Lower leg skin (tissue), 3 donors: ENCODE data around the gene QSOX1.

ENCODE experiments used
- POLR2A ChIP-seq, 2 donors: fragments of 450-650 bp; IDR thresholded peaks; one replicate each; pipeline ENCODE4 v1.6.1; 2016 to 2017; ENCODE audit warnings: antibody characterized with exemption in 2 of 2, mild to moderate bottlenecking in 1 of 2, moderate library complexity in 1 of 2
- TF ChIP-seq, protein P1 (sequence below), 3 donors: fragments of 450-650 bp; IDR thresholded peaks; one replicate each; pipeline ENCODE4 v1.5.1; 2016; ENCODE audit warnings: antibody characterized with exemption in 3 of 3, mild to moderate bottlenecking in 3 of 3, moderate library complexity in 2 of 3

DNA sequence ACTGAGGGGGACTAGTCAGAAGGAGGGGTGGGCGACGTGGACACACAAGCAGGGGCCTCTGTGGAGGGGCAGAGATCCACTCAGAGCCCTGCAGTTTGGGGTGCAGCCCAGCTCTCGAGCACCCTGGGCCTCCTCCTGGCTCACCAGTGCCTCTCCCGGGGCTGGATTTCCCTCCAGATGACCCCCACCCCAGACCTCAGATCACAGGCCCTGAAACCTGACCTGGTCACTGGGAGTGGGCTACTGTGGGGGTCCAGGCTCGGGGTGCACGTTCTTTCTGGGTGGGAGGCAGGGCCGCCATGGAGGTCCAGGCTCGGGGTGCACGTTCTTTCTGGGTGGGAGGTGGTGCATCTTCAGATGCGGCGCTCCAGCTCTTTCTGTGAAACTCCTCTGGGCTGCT lies 65.1 kb downstream of the QSOX1 start:
- TF ChIP-seq, protein P1, sequence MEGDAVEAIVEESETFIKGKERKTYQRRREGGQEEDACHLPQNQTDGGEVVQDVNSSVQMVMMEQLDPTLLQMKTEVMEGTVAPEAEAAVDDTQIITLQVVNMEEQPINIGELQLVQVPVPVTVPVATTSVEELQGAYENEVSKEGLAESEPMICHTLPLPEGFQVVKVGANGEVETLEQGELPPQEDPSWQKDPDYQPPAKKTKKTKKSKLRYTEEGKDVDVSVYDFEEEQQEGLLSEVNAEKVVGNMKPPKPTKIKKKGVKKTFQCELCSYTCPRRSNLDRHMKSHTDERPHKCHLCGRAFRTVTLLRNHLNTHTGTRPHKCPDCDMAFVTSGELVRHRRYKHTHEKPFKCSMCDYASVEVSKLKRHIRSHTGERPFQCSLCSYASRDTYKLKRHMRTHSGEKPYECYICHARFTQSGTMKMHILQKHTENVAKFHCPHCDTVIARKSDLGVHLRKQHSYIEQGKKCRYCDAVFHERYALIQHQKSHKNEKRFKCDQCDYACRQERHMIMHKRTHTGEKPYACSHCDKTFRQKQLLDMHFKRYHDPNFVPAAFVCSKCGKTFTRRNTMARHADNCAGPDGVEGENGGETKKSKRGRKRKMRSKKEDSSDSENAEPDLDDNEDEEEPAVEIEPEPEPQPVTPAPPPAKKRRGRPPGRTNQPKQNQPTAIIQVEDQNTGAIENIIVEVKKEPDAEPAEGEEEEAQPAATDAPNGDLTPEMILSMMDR (IDR thresholded peaks at IDR 0.05) = no peak
- no peak for TF ChIP-seq POLR2A (IDR thresholded peaks at IDR 0.05)
